GM12878 (cell line): ENCODE results near the gene PRKCQ. TPM values are rescaled to one million over a fixed set of nuclear protein-coding genes. Genes with fewer than 3 reads are reported as not detected.

ENCODE experiments used
- CBFB ChIP-seq: IDR thresholded peaks from 2 replicates; pipeline ENCODE4 v1.6.1; 2016; ENCODE audit warnings: antibody characterized with exemption, low read depth
- CUX1 ChIP-seq: IDR thresholded peaks from 2 replicates; pipeline ENCODE4 v1.6.1; 2012; ENCODE audit warnings: improper control_type of control experiment, low read depth, low read length; ENCODE audit not compliant: insufficient replicate concordance
- HDAC6 ChIP-seq: fragments of 200-600 bp; sonication (generic); IDR thresholded peaks from one replicate; pipeline ENCODE4 v1.8.0; 2017; ENCODE audit warnings: antibody characterized with exemption; ENCODE audit not compliant: unreplicated experiment
- JUND ChIP-seq: IDR thresholded peaks from 2 replicates; pipeline ENCODE4 v1.6.1; 2012; ENCODE audit warnings: low read depth, mild to moderate bottlenecking, low read length, improper control_type of control experiment, moderate library complexity
- MEF2B ChIP-seq: fragments of 450-650 bp; IDR thresholded peaks from 2 replicates; pipeline ENCODE4 v1.6.1; 2018; ENCODE audit warnings: mild to moderate bottlenecking, moderate library complexity; ENCODE audit not compliant: partially characterized antibody, poor library complexity, severe bottlenecking
- PKNOX1 ChIP-seq: fragments of 450-650 bp; IDR thresholded peaks from 2 replicates; pipeline ENCODE4 v1.6.1; 2016; ENCODE audit warnings: mild to moderate bottlenecking
- SRF ChIP-seq, 2 experiments: IDR thresholded peaks; 2 replicates each; pipeline ENCODE4 v1.6.1; 2011; ENCODE audit warnings: low read depth in 2 of 2, low read length in 2 of 2, mild to moderate bottlenecking in 1 of 2, moderate library complexity in 1 of 2
- polyA plus RNA-seq, 11 experiments: library from polyadenylated mRNA; depleted of rRNA in 4 of 11; unstranded in 6 of 11; stranded (reverse) in 5 of 11; fragments of >200 nt; fragmentation: Nextera tagmentation in 4 of 11; fragmentation: Illumina TruSeq in 1 of 11; extraction: Ambion mirVana in 4 of 11; extraction: Trizol in 1 of 11; gene quantifications; 1 replicate in 1 of 11; 2 replicates in 10 of 11; pipeline versions ENCODE4 v1.2.1 to v1.2.3, GENCODE V29; 2011 to 2016; ENCODE audit warnings: inconsistent platforms in 2 of 11, missing spikeins in 2 of 11, low read depth in 1 of 11
- total RNA-seq, 4 experiments: library from RNA; depleted of rRNA in 3 of 4; stranded (reverse); fragments of >200 nt in 3 of 4; fragmentation: Illumina TruSeq in 1 of 4; extraction: Trizol in 1 of 4; gene quantifications; 2 replicates each; pipeline versions ENCODE4 v1.2.1 to v1.2.3, GENCODE V29; 2013 to 2021

PRKCQ gene
- total and polyA plus RNA-seq, 10 of the 15 experiments (the other 5 are each of a cell fraction or from before 2014, with no cell fraction given), result 0.26 to 8.9 (median 0.98) TPM

GRCh38 chr10:6586501-6586900, 6.4 kb upstream of the PRKCQ start (continued):
- TF ChIP-seq SRF (IDR thresholded peaks at IDR 0.05; ENCODE audit: low read depth in 2 of 2, low read length in 2 of 2) (no peak), CUX1 (no peak), JUND (no peak), PKNOX1 (no peak), CBFB (no peak), HDAC6 (no peak), MEF2B (no peak)
